Body of pancreas (tissue), 4 donors: ENCODE results near the gene MEGF10.

Experiments used
- CTCF ChIP-seq, 7 experiments: fragments of 450-650 bp in 4 of 7; fragments of 200-600 bp in 3 of 7; sonication (generic) in 3 of 7; IDR thresholded peaks; one replicate each; pipeline ENCODE4 v1.5.1; 2016 to 2019; ENCODE audit warnings: antibody characterized with exemption in 7 of 7
- POLR2A ChIP-seq, 3 donors: fragments of 450-650 bp; IDR thresholded peaks; one replicate each; pipeline ENCODE4 v1.6.1; 2016; ENCODE audit warnings: antibody characterized with exemption in 3 of 3, mild to moderate bottlenecking in 2 of 3

GRCh38 chr5:127367946-127368465, 77.4 kb downstream of the MEGF10 start:
- TF ChIP-seq CTCF (IDR thresholded peaks at IDR 0.05) (no peak), POLR2A (IDR thresholded peaks at IDR 0.05) (no peak)
